NCI-H1436 (cell line): ENCODE data around the gene HARS1.
"Not testable (repeated sequence)": the region's sequence is repeated elsewhere in the genome, so short reads cannot be mapped to it uniquely, and the experiment has no call there.

ENCODE experiments used
- DNase-seq: peaks from one replicate; lab custom pipeline; 2025; lab: John Stamatoyannopoulos, UW

The HARS1 gene

GRCh38 chr5:140633021-140633471, 58.1 kb downstream of the HARS1 start, which contains the start of gene CD14:
TSS of gene CD14 (minus strand) at chr5:140633175. CDS start at chr5:140633071, 104 bp downstream.
- DNase-seq: no peak

GRCh38 chr5:140632366-140633020, 58.7 kb downstream of the HARS1 start:
- no peak for DNase-seq

GRCh38 chr5:140631831-140632365, 59.3 kb downstream of the HARS1 start:
- DNase-seq: no peak

- no peak for DNase-seq
Measured at GRCh38 chr5:140631036-140631417, 60.1 kb downstream of the HARS1 start.

- no peak for DNase-seq
Measured at GRCh38 chr5:140630292-140631035, 60.7 kb downstream of the HARS1 start.

- DNase-seq: no peak
Measured at GRCh38 chr5:140628711-140629110, 62.5 kb downstream of the HARS1 start.

GRCh38 chr5:140627972-140628371, 63.2 kb downstream of the HARS1 start:
- no peak for DNase-seq

- DNase-seq: not testable (repeated sequence)
Measured at GRCh38 chr5:140624886-140625285, 66.3 kb downstream of the HARS1 start.
